Fibroblast of pulmonary artery (primary cell): Measurements from ENCODE around the gene C1orf116.

Experiments
- DNase-seq: peaks from one replicate; pipeline ENCODE4 v3.0.0-alpha.2; 2010; ENCODE audit warnings: low read depth
- H3K4me3 ChIP-seq: replicated peaks from 2 replicates; pipeline ENCODE4 v1.5.1; 2011; ENCODE audit warnings: low read depth, mild to moderate bottlenecking, control low read depth, low read length, moderate library complexity
- CTCF ChIP-seq: IDR thresholded peaks from 2 replicates; pipeline ENCODE4 v1.5.1; 2011; ENCODE audit warnings: mild to moderate bottlenecking, control low read depth, low read length, inconsistent platforms; ENCODE audit errors: missing control alignments

The C1orf116 gene

GRCh38 chr1:207060596-207060995 is 28.0 kb upstream of the C1orf116 start:
- TF ChIP-seq CTCF = no peak
- DNase-seq = no peak
- no peak overlapping the region for H3K4me3 ChIP-seq

GRCh38 chr1:207059881-207060280 is 27.3 kb upstream of the C1orf116 start:
- DNase-seq = no peak
- no peak overlapping the region for H3K4me3 ChIP-seq
- no peak for TF ChIP-seq CTCF

- DNase-seq = no peak
- H3K4me3 ChIP-seq = no peak overlapping the region
- TF ChIP-seq CTCF = no peak
Observed at GRCh38 chr1:207058878-207059867, 26.6 kb upstream of the C1orf116 start.

- TF ChIP-seq CTCF = no peak
- no peak for DNase-seq
- H3K4me3 ChIP-seq = no peak overlapping the region
Observed at GRCh38 chr1:207058252-207058651, 25.7 kb upstream of the C1orf116 start.

- TF ChIP-seq CTCF = no peak
- DNase-seq = no peak
- no peak overlapping the region for H3K4me3 ChIP-seq
Observed at GRCh38 chr1:207056673-207057072, 24.1 kb upstream of the C1orf116 start.

- DNase-seq = no peak
- no peak for TF ChIP-seq CTCF
- no peak overlapping the region for H3K4me3 ChIP-seq
Observed at GRCh38 chr1:207055386-207056001, 22.9 kb upstream of the C1orf116 start.
